HepG2 (cell line): ENCODE data around the gene PBX1. TPM values are rescaled to one million over a fixed set of nuclear protein-coding genes. Genes with fewer than 3 reads are reported as not detected.

Experiments used
- AFF4 ChIP-seq: sonication (generic); formaldehyde crosslinking; IDR thresholded peaks from 2 replicates; pipeline ENCODE4 v1.4.0; 2020; ENCODE audit warnings: missing genetic modification reagents
- ATRX ChIP-seq: sonication (generic); formaldehyde crosslinking; IDR thresholded peaks from 2 replicates; pipeline ENCODE4 v1.4.0; 2020; ENCODE audit warnings: missing genetic modification reagents, borderline replicate concordance
- FOSL1 ChIP-seq: sonication (generic); formaldehyde crosslinking; IDR thresholded peaks from 2 replicates; pipeline ENCODE4 v1.9.0; 2021; ENCODE audit warnings: missing genetic modification reagents, borderline replicate concordance
- RBM22 ChIP-seq: fragments of 200-400 bp; formaldehyde crosslinking; optimal IDR thresholded peaks from 2 replicates; pipeline ENCODE3; 2017; ENCODE audit warnings: mild to moderate bottlenecking, low read length, moderate library complexity
- RERE ChIP-seq: IDR thresholded peaks from 2 replicates; pipeline ENCODE4 v1.6.1; 2016; ENCODE audit warnings: low read depth, missing genetic modification reagents, missing compliant biosample characterization
- ZBTB49 ChIP-seq: sonication (generic); formaldehyde crosslinking; IDR thresholded peaks from 2 replicates; pipeline ENCODE4 v1.4.0; 2020; ENCODE audit warnings: missing genetic modification reagents, borderline replicate concordance
- ZNF121 ChIP-seq: sonication (generic); formaldehyde crosslinking; IDR thresholded peaks from 2 replicates; pipeline ENCODE4 v1.5.0; 2020; ENCODE audit warnings: mild to moderate bottlenecking, missing genetic modification reagents
- polyA plus RNA-seq, 8 experiments: library from polyadenylated mRNA; depleted of rRNA in 3 of 8; stranded (reverse) in 7 of 8; unstranded in 1 of 8; fragments of >200 nt; fragmentation: Illumina TruSeq in 4 of 8; extraction: Trizol in 4 of 8; gene quantifications; 2 replicates each; pipeline versions ENCODE4 v1.2.1 to v1.2.3, GENCODE V29; 2011 to 2016; ENCODE audit warnings: low read depth in 4 of 8, missing spikeins in 1 of 8, mixed read lengths in 1 of 8; ENCODE audit not compliant: insufficient read depth in 1 of 8
- total RNA-seq, 5 experiments: library from RNA; depleted of rRNA; stranded (reverse); fragments of >200 nt; fragmentation: Illumina TruSeq; extraction: Trizol; gene quantifications; 2 replicates each; pipeline ENCODE4 v1.2.3, GENCODE V29; 2016; ENCODE audit warnings: low read depth in 1 of 5

PBX1 gene
- total and polyA plus RNA-seq, 2 of the 13 experiments (the other 11 are each of a cell fraction or from before 2014, with no cell fraction given) = 0.24 TPM; not detected in 1

- TF ChIP-seq AFF4 (CRISPR knock-in tag) (no peak), RBM22 (no peak), RERE (no peak), ZNF121 (no peak), ZBTB49 (no peak), FOSL1 (CRISPR knock-in tag) (no peak), ATRX (no peak)
Observed at GRCh38 chr1:164515231-164515630, 43.8 kb upstream of the PBX1 start (continued).
